Fibroblast of pulmonary artery (primary cell): ENCODE measurements around the gene RHEBL1.

ENCODE experiments used
- DNase-seq: peaks from one replicate; pipeline ENCODE4 v3.0.0-alpha.2; 2010; ENCODE audit warnings: low read depth
- H3K4me3 ChIP-seq: replicated peaks from 2 replicates; pipeline ENCODE4 v1.5.1; 2011; ENCODE audit warnings: low read depth, mild to moderate bottlenecking, control low read depth, low read length, moderate library complexity
- TF ChIP-seq, protein P1 (sequence below): IDR thresholded peaks from 2 replicates; pipeline ENCODE4 v1.5.1; 2011; ENCODE audit warnings: mild to moderate bottlenecking, control low read depth, low read length, inconsistent platforms; ENCODE audit errors: missing control alignments

The RHEBL1 gene

GRCh38 chr12:49031573-49032161 lies 38.1 kb downstream of the RHEBL1 start:
- DNase-seq: no peak
- TF ChIP-seq, protein P1, sequence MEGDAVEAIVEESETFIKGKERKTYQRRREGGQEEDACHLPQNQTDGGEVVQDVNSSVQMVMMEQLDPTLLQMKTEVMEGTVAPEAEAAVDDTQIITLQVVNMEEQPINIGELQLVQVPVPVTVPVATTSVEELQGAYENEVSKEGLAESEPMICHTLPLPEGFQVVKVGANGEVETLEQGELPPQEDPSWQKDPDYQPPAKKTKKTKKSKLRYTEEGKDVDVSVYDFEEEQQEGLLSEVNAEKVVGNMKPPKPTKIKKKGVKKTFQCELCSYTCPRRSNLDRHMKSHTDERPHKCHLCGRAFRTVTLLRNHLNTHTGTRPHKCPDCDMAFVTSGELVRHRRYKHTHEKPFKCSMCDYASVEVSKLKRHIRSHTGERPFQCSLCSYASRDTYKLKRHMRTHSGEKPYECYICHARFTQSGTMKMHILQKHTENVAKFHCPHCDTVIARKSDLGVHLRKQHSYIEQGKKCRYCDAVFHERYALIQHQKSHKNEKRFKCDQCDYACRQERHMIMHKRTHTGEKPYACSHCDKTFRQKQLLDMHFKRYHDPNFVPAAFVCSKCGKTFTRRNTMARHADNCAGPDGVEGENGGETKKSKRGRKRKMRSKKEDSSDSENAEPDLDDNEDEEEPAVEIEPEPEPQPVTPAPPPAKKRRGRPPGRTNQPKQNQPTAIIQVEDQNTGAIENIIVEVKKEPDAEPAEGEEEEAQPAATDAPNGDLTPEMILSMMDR: no peak
- no peak overlapping the region for H3K4me3 ChIP-seq

GRCh38 chr12:49030714-49031572 lies 38.8 kb downstream of the RHEBL1 start:
- no peak overlapping the region for H3K4me3 ChIP-seq
- TF ChIP-seq, protein P1: no peak
- DNase-seq: no peak

DNA sequence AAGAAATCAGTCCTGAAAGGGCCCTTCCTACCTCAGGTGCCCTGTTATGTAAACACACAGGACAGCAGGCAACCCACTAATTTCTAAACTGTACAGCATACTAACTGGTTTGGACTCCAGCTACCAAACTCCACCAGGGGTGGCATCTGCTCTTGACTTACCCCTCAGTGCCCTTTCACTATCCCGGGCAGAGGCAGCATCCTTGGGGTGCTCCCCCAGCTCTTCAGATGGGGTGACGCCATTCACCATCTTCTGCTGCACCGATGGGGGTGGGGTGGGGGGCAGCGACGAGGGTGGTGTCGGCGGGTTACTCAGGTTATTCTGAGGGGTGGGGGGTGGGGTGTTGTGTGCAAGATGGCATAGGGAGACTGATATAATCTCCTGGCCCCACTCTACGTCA lies 39.7 kb downstream of the RHEBL1 start:
- no peak for DNase-seq
- H3K4me3 ChIP-seq: no peak overlapping the region
- TF ChIP-seq, protein P1: no peak

DNA sequence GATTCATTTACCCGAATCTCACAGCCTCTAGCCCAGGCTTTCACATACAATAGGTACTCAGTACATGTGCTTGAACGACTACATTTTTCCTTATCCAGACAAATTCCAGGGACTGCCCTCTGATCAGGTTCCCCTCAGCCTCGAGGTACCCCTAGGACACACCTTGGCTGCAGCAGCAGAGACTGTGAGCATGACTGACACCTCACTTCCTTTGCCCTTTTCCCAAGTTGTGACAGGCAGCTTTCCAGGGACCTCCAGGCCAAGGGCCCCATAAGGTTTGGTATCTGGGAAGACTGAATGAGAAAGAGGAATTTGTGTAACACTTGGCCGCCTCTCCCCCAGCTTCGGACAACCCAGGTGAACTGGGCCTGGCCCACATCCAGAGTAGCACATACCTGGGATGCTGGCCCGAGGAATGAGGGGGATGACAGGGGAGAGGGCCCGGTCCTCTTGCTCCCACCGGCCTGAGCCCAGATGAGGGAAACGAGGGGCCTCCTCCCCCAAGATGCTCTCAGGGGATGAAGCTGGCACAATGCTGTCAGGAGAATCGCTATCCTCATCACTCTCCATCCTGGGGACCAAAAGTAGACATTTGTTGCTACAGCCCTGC lies 41.0 kb downstream of the RHEBL1 start:
- no peak for DNase-seq
- TF ChIP-seq, protein P1: no peak
- H3K4me3 ChIP-seq: no peak overlapping the region

- DNase-seq: no peak
- TF ChIP-seq, protein P1: no peak
- no peak overlapping the region for H3K4me3 ChIP-seq
These were observed 41.8 kb downstream of the RHEBL1 start for GRCh38 chr12:49027846-49028555.

DNA sequence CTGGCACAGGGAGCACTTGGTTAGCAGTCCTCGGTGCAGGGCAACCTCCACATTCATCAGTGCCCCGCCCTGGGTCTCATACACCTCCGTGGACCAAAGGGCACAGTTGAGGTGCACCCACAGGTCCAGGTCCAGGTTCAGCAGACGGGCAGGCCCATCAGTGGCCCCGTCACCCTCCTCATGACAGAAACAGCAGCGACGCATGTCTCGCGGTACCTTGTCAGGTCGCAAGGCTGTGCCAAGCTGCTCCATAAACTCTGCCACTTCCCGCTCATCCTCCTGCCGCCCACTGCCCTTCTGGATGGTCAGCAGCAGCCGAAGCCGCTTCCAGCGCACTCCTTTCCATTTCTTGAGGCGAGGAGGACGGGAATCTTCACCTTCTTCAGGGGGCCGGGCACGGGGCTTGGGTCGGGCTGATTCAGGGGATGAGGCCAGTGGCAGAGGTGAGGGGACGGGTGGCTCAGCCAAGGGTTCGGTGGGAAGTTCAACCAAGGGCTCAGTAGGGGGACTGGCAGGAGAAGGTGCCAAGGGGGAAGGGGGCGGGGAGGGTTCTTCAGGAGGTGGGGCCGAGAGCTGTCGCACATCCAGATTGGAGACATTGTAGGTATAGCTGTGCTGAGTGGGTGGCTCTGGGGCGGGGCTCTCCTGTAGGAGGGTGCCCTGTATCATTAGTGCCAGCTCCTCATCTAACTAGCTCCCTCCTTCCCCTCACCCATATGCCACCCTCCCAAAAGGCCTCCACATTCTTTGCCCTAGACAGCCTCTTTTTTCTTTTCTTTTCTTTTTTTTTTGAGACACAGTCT lies 42.9 kb downstream of the RHEBL1 start:
- TF ChIP-seq, protein P1: no peak
- H3K4me3 ChIP-seq: no peak overlapping the region
- no peak for DNase-seq
